IPS-15b (cell line): Measurements from ENCODE around the gene ID4.

Experiments used
- H3K27me3 ChIP-seq: one replicate; pipeline ENCODE4 v1.6.1; 2013; ENCODE audit warnings: low read length; ENCODE audit not compliant: control insufficient read depth, insufficient read depth
- H3K36me3 ChIP-seq: one replicate; pipeline ENCODE4 v1.6.1; 2013; ENCODE audit warnings: low read length; ENCODE audit not compliant: control insufficient read depth, insufficient read depth
- H3K4me1 ChIP-seq: one replicate; pipeline ENCODE4 v1.6.1; 2013; ENCODE audit warnings: mild to moderate bottlenecking, low read length; ENCODE audit not compliant: control insufficient read depth, insufficient read depth
- H3K4me3 ChIP-seq: one replicate; pipeline ENCODE4 v1.5.1; 2013; ENCODE audit warnings: low read depth, low read length
- H3K9ac ChIP-seq: one replicate; pipeline ENCODE4 v1.6.1; 2013; ENCODE audit warnings: low read depth, mild to moderate bottlenecking, low read length
- H3K9me3 ChIP-seq: one replicate; pipeline ENCODE4 v1.6.1; 2013; ENCODE audit warnings: mild to moderate bottlenecking, low read length; ENCODE audit not compliant: control insufficient read depth, insufficient read depth

The ID4 gene

DNA sequence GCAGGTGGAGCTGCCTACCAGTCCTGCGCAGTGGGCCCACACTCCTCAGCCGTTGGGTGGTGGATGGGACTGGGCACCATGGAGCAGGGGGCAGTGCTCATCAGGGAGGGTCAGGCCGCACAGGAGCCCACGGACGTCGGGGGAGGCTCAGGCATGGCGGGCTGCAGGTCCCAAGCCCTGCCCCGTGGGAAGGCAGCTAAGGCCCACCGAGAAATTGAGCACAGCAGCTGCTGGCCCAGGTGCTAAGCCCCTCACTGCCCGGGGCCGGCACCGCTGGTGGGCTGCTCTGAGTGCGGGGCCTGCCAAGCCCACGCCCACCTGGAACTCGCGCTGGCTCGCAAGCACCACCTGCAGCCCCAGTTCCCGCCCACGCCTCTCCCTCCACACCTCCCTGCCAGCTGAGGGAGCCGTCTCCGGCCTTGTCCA, 30.2 kb upstream of the ID4 start:
- H3K36me3 ChIP-seq = no peaks in the 10 kb centered on the region
- H3K4me1 ChIP-seq = peaks cover 10% of the 10 kb centered on the region
- H3K4me3 ChIP-seq = no peak overlapping the region
- H3K9me3 ChIP-seq = no peaks in the 10 kb centered on the region
- H3K27me3 ChIP-seq = peaks cover 26% of the 10 kb centered on the region
- no peak overlapping the region for H3K9ac ChIP-seq

DNA sequence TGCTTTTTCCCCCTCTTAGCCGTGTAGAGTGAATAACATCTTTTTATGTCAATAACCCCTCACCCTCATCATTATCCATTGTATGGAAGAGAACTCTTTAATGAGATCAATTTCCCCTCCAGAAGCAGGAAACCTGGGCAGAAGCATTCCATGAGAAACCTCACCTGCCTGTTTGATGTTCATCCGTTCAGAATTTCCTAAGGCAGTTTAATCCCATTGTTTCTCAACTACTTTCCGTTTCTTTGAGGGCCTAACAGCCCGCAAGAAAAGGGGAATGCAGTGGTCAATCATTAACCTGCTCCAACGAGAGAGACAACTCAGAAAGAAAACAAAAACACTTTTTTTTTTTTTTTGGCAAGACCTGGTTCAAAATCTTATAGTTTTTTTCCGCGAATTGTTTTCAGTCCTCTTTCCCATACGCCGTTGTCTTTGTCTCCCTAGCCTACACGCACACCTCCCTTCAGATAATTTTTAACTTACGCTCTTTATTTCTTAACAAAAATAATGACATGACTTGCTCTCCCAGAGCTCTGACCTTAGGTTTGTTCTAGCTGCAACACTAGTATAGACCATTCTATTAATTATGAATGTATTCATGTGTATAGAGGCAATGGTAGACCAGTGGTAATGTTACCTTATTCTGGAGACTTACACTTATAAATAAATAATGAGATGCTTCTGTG, 25.6 kb upstream of the ID4 start:
- Histone ChIP-seq H3K9ac (no peak overlapping the region), H3K9me3 (no peaks in the 10 kb centered on the region), H3K4me3 (no peak overlapping the region), H3K4me1 (no peaks in the 10 kb centered on the region), H3K36me3 (no peaks in the 10 kb centered on the region), H3K27me3 (no peaks in the 10 kb centered on the region)

DNA sequence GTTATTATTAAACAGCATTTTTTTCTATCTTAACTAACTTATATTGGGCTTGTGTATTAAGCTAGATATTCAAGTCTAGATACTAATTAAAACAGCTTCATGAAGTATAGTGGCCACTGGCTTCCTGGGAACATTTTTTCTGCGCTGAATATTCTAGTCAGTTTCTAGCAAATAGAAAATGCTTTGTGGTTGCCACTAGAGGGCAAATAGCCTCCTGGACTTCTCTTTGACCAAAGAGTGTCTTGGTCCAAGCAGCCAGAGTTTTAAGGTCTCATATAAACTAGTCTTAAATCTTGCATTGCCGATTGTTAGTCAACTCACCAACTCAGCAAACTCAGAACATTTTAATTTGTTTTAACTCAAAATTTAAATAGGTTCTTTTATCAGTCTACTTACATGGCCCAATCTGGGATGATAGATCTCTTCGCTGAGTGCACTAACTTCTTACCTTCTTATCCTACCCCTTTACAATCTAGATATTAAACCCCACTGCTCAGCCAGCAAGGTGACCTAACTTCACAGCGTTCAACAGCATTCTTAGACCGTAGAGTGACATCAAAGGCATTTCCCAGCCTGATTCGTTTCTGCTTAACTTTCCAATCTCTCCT, 24.6 kb upstream of the ID4 start:
- H3K9ac ChIP-seq = no peak overlapping the region
- H3K9me3 ChIP-seq = no peaks in the 10 kb centered on the region
- H3K4me3 ChIP-seq = no peak overlapping the region
- no peaks in the 10 kb centered on the region for H3K27me3 ChIP-seq
- no peaks in the 10 kb centered on the region for H3K36me3 ChIP-seq
- no peaks in the 10 kb centered on the region for H3K4me1 ChIP-seq

DNA sequence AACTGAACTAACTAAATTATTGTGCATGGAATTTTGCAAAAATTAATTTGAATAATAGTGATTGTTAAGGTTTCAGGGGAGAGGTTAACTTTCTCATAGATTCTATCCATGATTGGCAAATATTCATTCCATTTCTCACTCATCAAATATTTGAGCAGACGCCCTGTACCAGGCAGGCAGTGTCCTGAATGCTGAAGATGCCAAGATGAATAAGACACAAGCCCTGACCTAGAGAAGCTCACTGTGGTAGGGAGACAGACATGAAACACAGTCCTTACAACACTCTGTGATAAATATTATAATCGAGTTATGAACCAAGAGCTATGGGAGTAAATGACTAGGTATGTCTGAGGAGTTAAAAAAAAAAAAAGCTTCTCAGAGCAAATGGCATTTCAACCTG, 18.4 kb upstream of the ID4 start:
- Histone ChIP-seq H3K4me1 (no peaks in the 10 kb centered on the region), H3K27me3 (no peaks in the 10 kb centered on the region), H3K36me3 (no peaks in the 10 kb centered on the region), H3K9ac (no peak overlapping the region), H3K4me3 (no peak overlapping the region), H3K9me3 (no peaks in the 10 kb centered on the region)

DNA sequence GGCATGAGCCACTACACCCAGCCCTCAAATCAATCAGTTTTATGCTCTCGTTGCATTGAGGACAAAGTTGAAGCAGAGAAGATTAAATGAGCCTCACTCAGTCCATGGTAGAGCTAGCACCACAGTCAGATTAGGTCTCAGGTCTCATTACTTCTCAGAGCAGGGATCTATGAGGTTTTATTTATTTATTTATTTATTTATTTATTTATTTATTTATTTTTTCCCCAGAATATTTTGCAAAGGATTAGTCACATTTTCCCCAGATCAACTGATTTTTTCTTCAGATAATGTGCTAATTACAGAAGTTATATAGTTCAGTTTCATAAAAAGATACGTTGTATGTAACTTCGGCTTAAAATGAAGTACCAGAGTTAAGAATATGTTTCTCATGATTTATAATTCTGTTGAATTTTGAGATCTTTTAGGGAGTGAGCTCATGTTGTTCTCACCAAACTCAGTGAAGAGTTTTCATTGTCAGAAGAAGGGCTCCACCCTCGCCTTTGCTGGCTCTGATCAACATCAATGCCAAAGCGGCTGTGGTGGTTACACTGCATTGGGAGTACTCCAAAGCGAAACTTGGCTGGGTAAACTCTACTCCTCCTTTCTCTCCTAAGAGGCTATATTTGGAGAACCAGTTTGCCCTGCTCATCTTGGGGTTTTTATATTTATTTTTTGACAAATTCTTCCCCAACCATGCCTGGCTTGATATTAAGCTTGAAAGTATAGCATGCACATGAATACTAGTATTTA, 12.9 kb upstream of the ID4 start:
- Histone ChIP-seq H3K9me3 (no peaks in the 10 kb centered on the region), H3K36me3 (no peaks in the 10 kb centered on the region), H3K4me3 (no peak overlapping the region), H3K9ac (no peak overlapping the region), H3K4me1 (no peaks in the 10 kb centered on the region), H3K27me3 (no peaks in the 10 kb centered on the region)

DNA sequence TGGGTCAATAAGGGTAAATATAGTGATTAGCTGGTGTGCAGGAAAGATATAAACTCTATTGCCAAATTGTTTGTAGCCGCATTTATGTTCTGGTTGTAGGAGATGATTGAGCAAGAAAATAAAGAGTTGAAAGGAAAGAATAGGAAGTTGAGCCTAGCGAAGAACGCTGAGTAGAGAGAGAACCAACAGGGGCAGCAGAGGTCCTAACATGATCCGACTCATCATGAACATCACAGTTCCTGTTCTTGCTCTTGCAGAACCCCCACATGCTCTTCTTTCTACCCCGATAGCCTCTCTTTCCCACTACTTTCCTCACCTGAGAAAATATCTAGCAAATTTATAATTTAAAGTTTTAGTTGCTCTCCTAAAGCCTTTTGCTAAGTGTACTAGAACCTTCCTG, 9.9 kb upstream of the ID4 start:
- Histone ChIP-seq H3K4me1 (no peaks in the 10 kb centered on the region), H3K9me3 (no peaks in the 10 kb centered on the region), H3K9ac (no peak overlapping the region), H3K4me3 (no peak overlapping the region), H3K36me3 (no peaks in the 10 kb centered on the region), H3K27me3 (no peaks in the 10 kb centered on the region)

DNA sequence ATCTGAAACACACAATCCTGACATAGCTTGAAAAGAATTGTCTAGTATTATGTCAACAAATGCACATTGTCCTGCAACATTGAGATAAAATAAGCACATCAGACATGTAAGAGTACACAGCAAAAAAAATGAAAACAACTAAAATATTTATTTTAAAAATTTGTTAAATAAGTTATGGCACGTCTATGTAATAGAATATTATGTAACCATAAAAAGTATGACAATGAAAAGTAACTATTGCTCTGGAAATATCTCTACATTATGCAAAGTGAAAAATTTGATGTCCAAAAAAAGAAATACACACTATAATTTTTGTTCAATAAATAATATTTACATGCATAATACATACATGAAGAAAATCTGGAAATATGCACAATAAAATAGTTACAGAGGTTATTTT, 9.3 kb upstream of the ID4 start:
- no peaks in the 10 kb centered on the region for H3K4me1 ChIP-seq
- no peaks in the 10 kb centered on the region for H3K36me3 ChIP-seq
- H3K4me3 ChIP-seq = no peak overlapping the region
- no peaks in the 10 kb centered on the region for H3K27me3 ChIP-seq
- no peaks in the 10 kb centered on the region for H3K9me3 ChIP-seq
- no peak overlapping the region for H3K9ac ChIP-seq

DNA sequence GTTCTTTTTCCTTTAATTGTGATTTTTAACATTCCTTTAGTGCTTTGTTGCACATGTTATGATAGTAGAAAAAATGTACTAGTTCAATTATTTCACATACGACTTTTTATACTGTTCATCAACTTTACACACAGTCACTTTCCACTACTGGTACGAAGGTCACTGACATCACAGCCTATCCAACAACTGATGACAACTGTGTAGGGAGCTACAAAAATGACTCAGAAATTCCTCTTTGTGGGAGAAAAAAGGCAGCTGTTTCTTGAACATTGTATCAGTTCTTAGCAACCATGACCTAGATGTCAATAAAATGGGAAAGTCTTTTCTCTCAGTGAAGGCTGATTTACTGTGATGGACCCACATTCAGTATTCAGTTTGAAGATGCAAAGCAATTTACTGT, 7.0 kb upstream of the ID4 start:
- peaks cover 12% of the 10 kb centered on the region for H3K27me3 ChIP-seq
- H3K4me3 ChIP-seq = no peak overlapping the region
- H3K9ac ChIP-seq = no peak overlapping the region
- H3K4me1 ChIP-seq = peaks cover 3% of the 10 kb centered on the region
- H3K9me3 ChIP-seq = no peaks in the 10 kb centered on the region
- H3K36me3 ChIP-seq = no peaks in the 10 kb centered on the region

DNA sequence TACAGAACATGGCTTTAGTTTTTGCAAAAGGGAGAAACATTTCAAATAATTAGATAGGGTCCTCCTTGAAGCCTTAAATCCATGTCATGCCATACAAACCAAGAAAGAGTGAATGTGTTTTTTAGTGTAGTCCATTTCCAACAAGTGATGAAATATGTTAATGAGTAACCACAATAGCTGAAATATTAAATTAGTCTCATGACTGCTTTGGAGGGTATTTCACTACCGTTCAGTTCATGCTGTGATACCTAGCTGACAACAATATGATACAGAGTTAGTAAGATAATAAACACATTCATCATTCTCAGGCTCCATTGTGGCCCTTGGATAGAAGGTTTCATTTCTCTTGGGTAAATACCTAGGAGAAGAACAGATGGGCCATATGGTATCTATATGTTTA, 5.8 kb upstream of the ID4 start:
- Histone ChIP-seq H3K36me3 (no peaks in the 10 kb centered on the region), H3K9ac (no peak overlapping the region), H3K27me3 (peaks cover 22% of the 10 kb centered on the region), H3K4me3 (no peak overlapping the region), H3K9me3 (no peaks in the 10 kb centered on the region), H3K4me1 (peaks cover 5% of the 10 kb centered on the region)

DNA sequence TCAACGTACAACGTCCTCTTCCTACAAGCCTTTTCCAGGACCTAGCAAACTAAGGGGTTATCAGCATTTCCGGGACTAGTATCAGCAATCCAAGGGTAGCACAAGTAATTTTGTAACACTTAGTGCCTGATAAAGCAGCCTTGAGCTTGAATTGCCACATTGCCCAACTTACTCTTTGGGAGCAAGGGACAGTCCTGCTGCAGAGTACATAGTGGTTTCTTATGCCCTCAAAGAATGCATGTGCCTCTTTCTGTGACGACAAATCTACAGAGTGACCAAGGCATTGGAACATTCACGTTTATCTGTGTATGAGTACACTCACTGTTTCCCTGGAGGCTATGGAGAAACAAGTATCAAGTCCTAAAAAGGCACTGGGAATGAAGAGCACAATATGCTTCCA, 3.2 kb upstream of the ID4 start:
- H3K4me3 ChIP-seq = no peak overlapping the region
- peaks cover 5% of the 10 kb centered on the region for H3K4me1 ChIP-seq
- no peaks in the 10 kb centered on the region for H3K36me3 ChIP-seq
- H3K9ac ChIP-seq = no peak overlapping the region
- peaks cover 25% of the 10 kb centered on the region for H3K27me3 ChIP-seq
- H3K9me3 ChIP-seq = no peaks in the 10 kb centered on the region

DNA sequence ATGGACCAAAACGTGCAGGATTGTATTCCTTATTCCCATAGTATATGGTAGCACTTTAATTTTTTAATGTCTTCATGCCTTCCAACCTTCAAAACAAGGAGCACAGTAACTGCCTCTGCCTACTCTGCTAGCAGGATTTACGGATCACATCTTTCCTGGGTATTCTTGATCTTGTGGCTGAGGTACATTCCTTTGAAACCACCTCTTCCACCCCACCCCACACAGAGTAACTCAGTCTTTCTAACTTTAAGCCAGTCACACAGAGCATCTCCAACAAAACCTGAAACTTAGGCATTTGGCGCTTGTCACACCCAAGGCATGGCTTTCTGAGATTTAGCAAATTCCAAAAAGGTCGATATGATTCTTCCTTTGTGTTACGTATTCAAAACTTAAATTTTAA, 2.3 kb upstream of the ID4 start:
- H3K27me3 ChIP-seq = peaks cover 28% of the 10 kb centered on the region
- no peaks in the 10 kb centered on the region for H3K36me3 ChIP-seq

DNA sequence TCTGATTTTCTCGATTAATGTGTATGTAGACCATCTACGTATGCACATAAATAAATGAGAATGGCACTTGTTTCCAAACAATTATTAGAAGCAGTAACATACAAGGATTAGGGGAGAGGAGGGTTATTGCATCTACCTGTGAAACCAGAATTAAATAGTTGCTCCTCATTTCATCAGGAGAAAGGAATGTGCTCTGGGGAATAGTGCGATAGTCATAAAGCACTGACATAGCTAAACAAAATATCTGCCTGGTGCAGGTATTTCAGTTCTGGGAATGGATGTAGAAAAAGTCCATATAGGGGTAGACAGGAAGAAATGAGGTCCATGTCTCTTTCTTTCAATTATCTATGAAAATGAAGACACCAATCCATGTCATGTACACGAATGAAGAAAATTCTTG, 1.6 kb upstream of the ID4 start:
- Histone ChIP-seq H3K9me3 (no peaks in the 10 kb centered on the region), H3K27me3 (peaks cover 28% of the 10 kb centered on the region)

More for the DNA sequence above, 2.3 kb upstream of the ID4 start:
- no peak overlapping the region for H3K4me3 ChIP-seq
- peaks cover 9% of the 10 kb centered on the region for H3K4me1 ChIP-seq
- H3K9me3 ChIP-seq = no peaks in the 10 kb centered on the region
- no peak overlapping the region for H3K9ac ChIP-seq

More for the DNA sequence above, 1.6 kb upstream of the ID4 start:
- H3K4me1 ChIP-seq = peaks cover 9% of the 10 kb centered on the region
- no peak overlapping the region for H3K4me3 ChIP-seq
- no peak overlapping the region for H3K9ac ChIP-seq
- H3K36me3 ChIP-seq = no peaks in the 10 kb centered on the region
